ENCODE data around the gene MPZL3. TPM values are rescaled to one million over a fixed set of nuclear protein-coding genes. Genes with fewer than 3 reads are reported as not detected.
"Not testable (repeated sequence)": the region's sequence is repeated elsewhere in the genome, so short reads cannot be mapped to it uniquely, and the experiment has no call there.

The MPZL3 gene
- polyA plus RNA-seq, 1 donor, result 16.7 TPM

GRCh38 chr11:118202599-118203422, 49.4 kb downstream of the MPZL3 start:
- DNase-seq, result peak; percentile 91 to 95
- no peaks in the 10 kb centered on the region for H3K9me3 ChIP-seq (ENCODE audit: control insufficient read depth, low read depth, low read length)
- H3K36me3 ChIP-seq (ENCODE audit: control insufficient read depth, insufficient read depth, low read length), result no peaks in the 10 kb centered on the region
- H3K27ac ChIP-seq (ENCODE audit: low read length), result peak overlapping the region; percentile 92
- WGBS (ENCODE audit: insufficient coverage, low lambda C conversion rate), result 40% methylated on average over 1 of the region's 7 CpGs
- no peak overlapping the region for H3K4me3 ChIP-seq (ENCODE audit: low read length)
- no peaks in the 10 kb centered on the region for H3K27me3 ChIP-seq (ENCODE audit: control insufficient read depth, insufficient read depth, low read length)
- H3K4me1 ChIP-seq (ENCODE audit: control insufficient read depth, insufficient read depth, low read length), result peaks cover 65% of the 10 kb centered on the region

GRCh38 chr11:118201966-118202365, 50.2 kb downstream of the MPZL3 start:
- H3K4me3 ChIP-seq (ENCODE audit: low read length), result no peak overlapping the region
- no peak for DNase-seq
- 76% methylated on average over 2 of the region's 2 CpGs for WGBS (ENCODE audit: insufficient coverage, low lambda C conversion rate)
- H3K27ac ChIP-seq (ENCODE audit: low read length), result peak overlapping the region; percentile 92
- peaks cover 68% of the 10 kb centered on the region for H3K4me1 ChIP-seq (ENCODE audit: control insufficient read depth, insufficient read depth, low read length)
- H3K9me3 ChIP-seq (ENCODE audit: control insufficient read depth, low read depth, low read length), result no peaks in the 10 kb centered on the region
- no peaks in the 10 kb centered on the region for H3K36me3 ChIP-seq (ENCODE audit: control insufficient read depth, insufficient read depth, low read length)
- H3K27me3 ChIP-seq (ENCODE audit: control insufficient read depth, insufficient read depth, low read length), result no peaks in the 10 kb centered on the region

- 94% methylated on average over 3 of the region's 9 CpGs for WGBS (ENCODE audit: insufficient coverage, low lambda C conversion rate)
- no peak for DNase-seq
- Histone ChIP-seq H3K4me3 (ENCODE audit: low read length) (no peak overlapping the region), H3K4me1 (ENCODE audit: control insufficient read depth, insufficient read depth, low read length) (peaks cover 60% of the 10 kb centered on the region), H3K27ac (ENCODE audit: low read length) (peak overlapping the region; percentile 92), H3K27me3 (ENCODE audit: control insufficient read depth, insufficient read depth, low read length) (no peaks in the 10 kb centered on the region), H3K36me3 (ENCODE audit: control insufficient read depth, insufficient read depth, low read length) (no peaks in the 10 kb centered on the region), H3K9me3 (ENCODE audit: control insufficient read depth, low read depth, low read length) (no peaks in the 10 kb centered on the region)
These were observed 51.1 kb downstream of the MPZL3 start for GRCh38 chr11:118200901-118201680.

- Histone ChIP-seq H3K27ac (ENCODE audit: low read length) (no peak overlapping the region), H3K27me3 (ENCODE audit: control insufficient read depth, insufficient read depth, low read length) (no peaks in the 10 kb centered on the region), H3K4me3 (ENCODE audit: low read length) (no peak overlapping the region), H3K4me1 (ENCODE audit: control insufficient read depth, insufficient read depth, low read length) (peaks cover 57% of the 10 kb centered on the region), H3K9me3 (ENCODE audit: control insufficient read depth, low read depth, low read length) (no peaks in the 10 kb centered on the region), H3K36me3 (ENCODE audit: control insufficient read depth, insufficient read depth, low read length) (no peaks in the 10 kb centered on the region)
- no CpG with 5 or more reads among the region's 5 CpGs for WGBS (ENCODE audit: insufficient coverage, low lambda C conversion rate)
- DNase-seq, result no peak
These were observed 51.7 kb downstream of the MPZL3 start for GRCh38 chr11:118200497-118200896.

GRCh38 chr11:118199135-118199534, 53.0 kb downstream of the MPZL3 start:
- no peak overlapping the region for H3K4me3 ChIP-seq (ENCODE audit: low read length)
- H3K4me1 ChIP-seq (ENCODE audit: control insufficient read depth, insufficient read depth, low read length), result peaks cover 58% of the 10 kb centered on the region
- no peaks in the 10 kb centered on the region for H3K27me3 ChIP-seq (ENCODE audit: control insufficient read depth, insufficient read depth, low read length)
- DNase-seq, result no peak
- H3K9me3 ChIP-seq (ENCODE audit: control insufficient read depth, low read depth, low read length), result no peaks in the 10 kb centered on the region
- no peaks in the 10 kb centered on the region for H3K36me3 ChIP-seq (ENCODE audit: control insufficient read depth, insufficient read depth, low read length)
- H3K27ac ChIP-seq (ENCODE audit: low read length), result peak overlapping the region; percentile 41
- no CpG with 5 or more reads among the region's 6 CpGs for WGBS (ENCODE audit: insufficient coverage, low lambda C conversion rate)

- Histone ChIP-seq H3K4me1 (ENCODE audit: control insufficient read depth, insufficient read depth, low read length) (peaks cover 50% of the 10 kb centered on the region), H3K27me3 (ENCODE audit: control insufficient read depth, insufficient read depth, low read length) (no peaks in the 10 kb centered on the region), H3K36me3 (ENCODE audit: control insufficient read depth, insufficient read depth, low read length) (no peaks in the 10 kb centered on the region), H3K27ac (ENCODE audit: low read length) (peak overlapping the region; percentile 41), H3K4me3 (ENCODE audit: low read length) (no peak overlapping the region), H3K9me3 (ENCODE audit: control insufficient read depth, low read depth, low read length) (no peaks in the 10 kb centered on the region)
- 0% methylated on average over 1 of the region's 9 CpGs for WGBS (ENCODE audit: insufficient coverage, low lambda C conversion rate)
- peak; percentile 70 to 74 for DNase-seq
These were observed 53.8 kb downstream of the MPZL3 start for GRCh38 chr11:118198370-118198769.

- no CpG with 5 or more reads among the region's 10 CpGs for WGBS (ENCODE audit: insufficient coverage, low lambda C conversion rate)
These were observed 57.1 kb downstream of the MPZL3 start for GRCh38 chr11:118194835-118195627.

GRCh38 chr11:118193910-118194566, 58.1 kb downstream of the MPZL3 start:
- Histone ChIP-seq H3K27ac (ENCODE audit: low read length) (no peak overlapping the region), H3K4me3 (ENCODE audit: low read length) (no peak overlapping the region), H3K36me3 (ENCODE audit: control insufficient read depth, insufficient read depth, low read length) (no peaks in the 10 kb centered on the region), H3K9me3 (ENCODE audit: control insufficient read depth, low read depth, low read length) (peaks cover 3% of the 10 kb centered on the region), H3K27me3 (ENCODE audit: control insufficient read depth, insufficient read depth, low read length) (no peaks in the 10 kb centered on the region), H3K4me1 (ENCODE audit: control insufficient read depth, insufficient read depth, low read length) (peaks cover 27% of the 10 kb centered on the region)
- DNase-seq, result no peak
- no CpG with 5 or more reads among the region's 6 CpGs for WGBS (ENCODE audit: insufficient coverage, low lambda C conversion rate)

More at GRCh38 chr11:118194835-118195627, 57.1 kb downstream of the MPZL3 start:
- H3K9me3 ChIP-seq (ENCODE audit: control insufficient read depth, low read depth, low read length), result peaks cover 3% of the 10 kb centered on the region
- H3K27me3 ChIP-seq (ENCODE audit: control insufficient read depth, insufficient read depth, low read length), result no peaks in the 10 kb centered on the region
- no peaks in the 10 kb centered on the region for H3K36me3 ChIP-seq (ENCODE audit: control insufficient read depth, insufficient read depth, low read length)
- H3K4me1 ChIP-seq (ENCODE audit: control insufficient read depth, insufficient read depth, low read length), result peaks cover 30% of the 10 kb centered on the region
- H3K4me3 ChIP-seq (ENCODE audit: low read length), result no peak overlapping the region
- H3K27ac ChIP-seq (ENCODE audit: low read length), result peak overlapping the region; percentile 69
- DNase-seq, result peak; percentile 91 to 94

GRCh38 chr11:118192817-118193216, 59.3 kb downstream of the MPZL3 start:
- H3K27me3 ChIP-seq (ENCODE audit: control insufficient read depth, insufficient read depth, low read length); H3K4me3 ChIP-seq (ENCODE audit: low read length); H3K27ac ChIP-seq (ENCODE audit: low read length); H3K9me3 ChIP-seq (ENCODE audit: control insufficient read depth, low read depth, low read length); H3K36me3 ChIP-seq (ENCODE audit: control insufficient read depth, insufficient read depth, low read length); DNase-seq: not testable (repeated sequence)
- no CpG with 5 or more reads among the region's 5 CpGs for WGBS (ENCODE audit: insufficient coverage, low lambda C conversion rate)
- H3K4me1 ChIP-seq (ENCODE audit: control insufficient read depth, insufficient read depth, low read length), result peaks cover 19% of the 10 kb centered on the region

Measured in large intestine (tissue), 3 donors.